Ovary (tissue), 9 donors: Measurements from ENCODE around the gene NDFIP1. TPM values are rescaled to one million over a fixed set of nuclear protein-coding genes. Genes with fewer than 3 reads are reported as not detected.

Experiments
- DNase-seq, 5 donors: peaks; one replicate each; pipeline ENCODE4 v3.0.0-alpha.2; 2019 to 2020
- H3K27ac ChIP-seq, 2 donors: fragments of 200-600 bp; one replicate each; pipeline versions ENCODE4 v1.5.1 to v1.8.0; 2019 to 2022
- H3K27me3 ChIP-seq: fragments of 200-600 bp; one replicate; pipeline ENCODE4 v1.8.0; 2022
- H3K36me3 ChIP-seq: fragments of 200-600 bp; sonication (generic); one replicate; pipeline ENCODE4 v1.5.1; 2019
- H3K4me1 ChIP-seq: one replicate; pipeline ENCODE4 v1.8.1; 2013; ENCODE audit warnings: mild to moderate bottlenecking, moderate library complexity; ENCODE audit not compliant: insufficient read depth
- H3K4me3 ChIP-seq: fragments of 200-600 bp; sonication (generic); one replicate; pipeline ENCODE4 v1.5.1; 2017
- H3K9me3 ChIP-seq, 2 donors: fragments of 200-600 bp in 1 of 2; sonication (generic) in 1 of 2; one replicate each; pipeline versions ENCODE4 v1.5.1 to v1.8.1; 2013 to 2019; ENCODE audit warnings: mild to moderate bottlenecking in 1 of 2, moderate library complexity in 1 of 2
- CTCF ChIP-seq, 3 donors: fragments of 450-650 bp in 2 of 3; fragments of 200-600 bp in 1 of 3; IDR thresholded peaks; one replicate each; pipeline versions ENCODE4 v1.5.1 to v1.8.0; 2016 to 2022; ENCODE audit warnings: antibody characterized with exemption in 3 of 3, mild to moderate bottlenecking in 1 of 3
- EP300 ChIP-seq: sonication (generic); formaldehyde crosslinking; IDR thresholded peaks from one replicate; pipeline ENCODE4 v1.6.1; 2017; ENCODE audit warnings: antibody characterized with exemption
- POLR2A ChIP-seq: fragments of 450-650 bp; IDR thresholded peaks from one replicate; pipeline ENCODE4 v1.6.1; 2017; ENCODE audit warnings: antibody characterized with exemption, mild to moderate bottlenecking, moderate library complexity
- WGBS, 3 donors: extraction: QIAGEN DNeasy Blood & Tissue Kit in 1 of 3; methylation state at CpG; one replicate each; pipeline versions ENCODE4 v1.1.5 to v1.1.7; 2013 to 2017; 5-methylcytosine and 5-hydroxymethylcytosine counted together
- intact Hi-C, 4 donors: fragments of 100-400 bp; cut with DNase I; formaldehyde crosslinking; loops; one replicate each; pipeline versions ENCODE4 v1.11.0 to v1.15.1; 2022 to 2023
- polyA plus RNA-seq, 2 donors: library from polyadenylated mRNA; stranded (reverse); fragments of 200-250 nt in 1 of 2; fragments of 350-450 nt in 1 of 2; fragmentation: Illumina TruSeq in 1 of 2; extraction: RNeasy Lipid Tissue Mini Kit (QIAGEN cat#74804) in 1 of 2; gene quantifications; one replicate each; pipeline ENCODE4 v1.2.3, GENCODE V29; 2013 to 2014
- total RNA-seq, 7 donors: library from RNA; depleted of rRNA in 2 of 7; stranded (reverse); fragments of >200 nt in 2 of 7; fragmentation: NEBNext Ultra II Directional in 3 of 7; extraction: Animal tissue kit (Norgen Biotek cat#: 25700) in 3 of 7; gene quantifications; one replicate each; pipeline versions ENCODE4 v1.1.0 to v1.2.4, GENCODE V29; 2016 to 2023
- donor health status: DM: no; HTN: no; CAD: no; lungs with moderate emphysema.
- donor health status: DM: no; HTN: no; CAD: no.
- donor health status: Bipolar disorder and iron deficiency.
- donor health status: DM: yes; HTN: yes; CAD: no.
- donor health status: DM: no; HTN: no; CAD: no.
- donor health status: DM: yes; HTN: yes; CAD: no.

The NDFIP1 gene
- total and polyA plus RNA-seq, 9 donors = 54.8 to 192 (median 70.0) TPM

GRCh38 chr5:142098931-142099330 lies 9.6 kb upstream of the NDFIP1 start:
- Histone ChIP-seq H3K4me3 (no peak overlapping the region), H3K9me3 (no peaks in the 10 kb centered on the region), H3K27me3 (no peaks in the 10 kb centered on the region), H3K27ac (no peak overlapping the region), H3K4me1 (no peaks in the 10 kb centered on the region), H3K36me3 (no peaks in the 10 kb centered on the region)
- no peak for TF ChIP-seq EP300
- no peak for TF ChIP-seq POLR2A
- no peak for TF ChIP-seq CTCF (IDR thresholded peaks at IDR 0.05)
- intact Hi-C loops = no loop called here
- no peak for DNase-seq

GRCh38 chr5:142100307-142100706 lies 8.3 kb upstream of the NDFIP1 start:
- Histone ChIP-seq H3K36me3 (no peaks in the 10 kb centered on the region), H3K9me3 (no peaks in the 10 kb centered on the region), H3K27me3 (no peaks in the 10 kb centered on the region), H3K27ac (no peak overlapping the region), H3K4me3 (no peak overlapping the region), H3K4me1 (no peaks in the 10 kb centered on the region)
- no peak for DNase-seq
- 77 to 78% (median 78%) methylated on average over 7 of the region's 7 CpGs for WGBS, 3 donors
- intact Hi-C loops = loop anchor here in 1 of 4 donors (10.0 kb wide), 1 partner anchor 86 kb away; the partner anchor contains the start of gene GNPDA1
- no peak for TF ChIP-seq EP300
- no peak for TF ChIP-seq CTCF (IDR thresholded peaks at IDR 0.05)
- no peak for TF ChIP-seq POLR2A

GRCh38 chr5:142102980-142103740 lies 5.4 kb upstream of the NDFIP1 start:
- 93 to 96% (median 95%) methylated on average over 7 of the region's 7 CpGs for WGBS, 3 donors
- intact Hi-C loops = loop anchor here in 1 of 4 donors (10.0 kb wide), 1 partner anchor 88 kb away; the partner anchor contains the start of gene GNPDA1

GRCh38 chr5:142104491-142104890 lies 4.1 kb upstream of the NDFIP1 start:
- intact Hi-C loops = loop anchor here in 1 of 4 donors (10.0 kb wide), 1 partner anchor 90 kb away; the partner anchor contains the start of gene GNPDA1
- no peak for TF ChIP-seq EP300
- no peak for TF ChIP-seq POLR2A
- TF ChIP-seq CTCF (IDR thresholded peaks at IDR 0.05) = no peak
- DNase-seq = no peak
- H3K27me3 ChIP-seq = no peaks in the 10 kb centered on the region
- no peaks in the 10 kb centered on the region for H3K4me1 ChIP-seq
- no peak overlapping the region for H3K27ac ChIP-seq
- H3K4me3 ChIP-seq = no peak overlapping the region
- H3K9me3 ChIP-seq = no peaks in the 10 kb centered on the region
- H3K36me3 ChIP-seq = no peaks in the 10 kb centered on the region
- 14 to 41% (median 26%) methylated on average over 4 of the region's 4 CpGs for WGBS, 3 donors

More at GRCh38 chr5:142102980-142103740, 5.4 kb upstream of the NDFIP1 start:
- TF ChIP-seq POLR2A (no peak), EP300 (no peak), CTCF (IDR thresholded peaks at IDR 0.05) (no peak)
- Histone ChIP-seq H3K9me3 (no peaks in the 10 kb centered on the region), H3K36me3 (no peaks in the 10 kb centered on the region), H3K4me1 (no peaks in the 10 kb centered on the region), H3K4me3 (no peak overlapping the region), H3K27ac (no peak overlapping the region), H3K27me3 (no peaks in the 10 kb centered on the region)
- DNase-seq = no peak
